ENCODE measurements around the gene RASAL1. TPM values are rescaled to one million over a fixed set of nuclear protein-coding genes. Genes with fewer than 3 reads are reported as not detected.

RASAL1 gene
- total and polyA plus RNA-seq, 2 experiments from 2014 or later = not detected

DNA sequence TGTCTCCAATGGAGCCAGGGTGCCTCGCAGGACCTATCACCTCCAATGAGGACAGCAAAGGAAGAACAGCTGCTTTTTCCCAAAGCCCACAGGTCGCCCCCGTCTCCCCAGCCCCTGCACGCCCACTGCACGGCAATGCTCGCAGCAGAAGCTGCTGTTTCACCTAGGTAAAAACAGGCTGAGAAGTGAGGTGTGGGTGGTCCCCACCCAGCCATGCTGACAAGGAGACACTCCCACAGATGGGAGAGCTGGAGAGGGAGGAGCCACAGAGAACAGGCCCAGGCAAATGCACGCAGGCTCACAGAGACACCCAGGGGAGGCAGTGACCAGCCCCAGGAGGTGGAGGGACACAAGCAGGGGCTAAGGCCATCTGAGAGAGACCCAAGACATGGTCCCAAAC is 24.4 kb upstream of the RASAL1 start:
- no peak overlapping the region for H3K4me2 ChIP-seq (ENCODE audit: unreplicated experiment)
- H2AFZ ChIP-seq = no peak overlapping the region
- no peaks in the 10 kb centered on the region for H3K9me2 ChIP-seq (ENCODE audit: insufficient read depth)
- H3K79me2 ChIP-seq (ENCODE audit: insufficient read depth) = no peaks in the 10 kb centered on the region
- H3K4me3 ChIP-seq = no peak overlapping the region
- H4K20me1 ChIP-seq (ENCODE audit: insufficient read depth) = no peaks in the 10 kb centered on the region
- 0 out of 2 replicates have a peak, but pooled peaks cover 8% of the 10 kb centered on the region for H3F3A ChIP-seq (ENCODE audit: insufficient read depth)
- in situ Hi-C loops (cut with MboI) = no loop called here
- WGBS, 2 experiments (ENCODE audit: low coverage in 1 of 2, low lambda C conversion rate in 2 of 2, missing lambda C conversion rate in 2 of 2) = 88 to 89% methylated on average over 7 of the region's 7 CpGs
- no peak overlapping the region for H3K27ac ChIP-seq
- H3K4me1 ChIP-seq (ENCODE audit: insufficient read depth) = no peaks in the 10 kb centered on the region
- no peak overlapping the region for H3K9ac ChIP-seq
- peaks cover 6% of the 10 kb centered on the region; the same call in 1 of the 2 replicates for H3K27me3 ChIP-seq (replicated peaks; ENCODE audit: insufficient read depth)
- peaks cover 4% of the 10 kb centered on the region; the same call in 1 of the 2 replicates for H3K36me3 ChIP-seq (ENCODE audit: low read depth)
- TF ChIP-seq EZH2phosphoT487 (IDR thresholded peaks at IDR 0.05; ENCODE audit: insufficient read depth, low read depth) (no peak), EZH2 (IDR thresholded peaks at IDR 0.05; ENCODE audit: insufficient read depth, poor library complexity, severe bottlenecking) (no peak)
- no peaks in the 10 kb centered on the region for H3K9me3 ChIP-seq (ENCODE audit: low read depth)
- DNase-seq = no peak

DNA sequence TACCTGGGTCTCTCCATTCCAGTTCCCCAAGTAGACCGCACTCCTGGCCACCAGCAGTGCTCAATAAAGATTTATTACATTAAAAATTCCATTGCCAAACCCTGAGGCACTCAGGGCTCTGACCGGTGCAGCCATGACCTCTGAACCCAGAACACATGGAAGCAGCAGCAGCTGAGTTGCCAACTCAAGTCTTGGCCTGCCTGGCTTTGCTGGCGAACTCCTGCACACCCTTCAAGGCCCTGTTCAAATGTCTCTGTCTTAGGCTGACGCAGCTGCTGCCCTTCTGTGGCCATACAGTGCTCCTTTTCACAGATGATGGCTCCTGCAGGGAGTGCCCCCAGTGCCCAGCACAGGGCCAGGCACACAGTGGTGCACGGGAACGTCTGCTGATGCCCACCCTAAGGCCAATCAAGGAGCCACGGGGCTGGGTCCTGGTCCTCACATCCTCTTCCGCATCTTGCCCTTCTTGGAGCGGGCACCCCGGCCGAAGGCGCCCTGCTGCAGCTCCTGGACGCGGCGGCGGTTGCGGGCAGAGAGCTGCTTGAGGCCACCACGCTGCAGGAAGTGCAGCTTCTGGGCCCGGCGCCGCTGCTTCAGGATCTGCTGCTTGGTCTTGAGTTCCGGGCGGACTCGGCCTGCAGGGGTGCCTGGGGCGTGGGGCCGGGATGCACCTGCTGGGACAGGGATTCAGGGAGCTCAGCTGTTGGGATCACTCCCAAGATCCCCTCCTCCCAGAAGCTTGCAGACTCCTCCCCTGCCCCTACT is 23.1 kb upstream of the RASAL1 start:
- no peaks in the 10 kb centered on the region for H4K20me1 ChIP-seq (ENCODE audit: insufficient read depth)
- no peak overlapping the region for H3K4me2 ChIP-seq (ENCODE audit: unreplicated experiment)
- no peak overlapping the region for H3K4me3 ChIP-seq
- H3K9me2 ChIP-seq (ENCODE audit: insufficient read depth) = no peaks in the 10 kb centered on the region
- H3K9me3 ChIP-seq (ENCODE audit: low read depth) = no peaks in the 10 kb centered on the region
- DNase-seq = no peak
- no peaks in the 10 kb centered on the region for H3K36me3 ChIP-seq (ENCODE audit: low read depth)
- TF ChIP-seq EZH2phosphoT487 (IDR thresholded peaks at IDR 0.05; ENCODE audit: insufficient read depth, low read depth) = no peak
- TF ChIP-seq EZH2 (IDR thresholded peaks at IDR 0.05; ENCODE audit: insufficient read depth, poor library complexity, severe bottlenecking) = no peak
- no peaks in the 10 kb centered on the region for H3K4me1 ChIP-seq (ENCODE audit: insufficient read depth)
- in situ Hi-C loops (cut with MboI) = no loop called here
- H3K27me3 ChIP-seq (replicated peaks; ENCODE audit: insufficient read depth) = peaks cover 18% of the 10 kb centered on the region
- H3K9ac ChIP-seq = no peak overlapping the region
- 97 to 98% methylated on average over 13 to 26 of the region's 26 CpGs for WGBS, 2 experiments (ENCODE audit: low coverage in 1 of 2, low lambda C conversion rate in 2 of 2, missing lambda C conversion rate in 2 of 2)
- H3F3A ChIP-seq (ENCODE audit: insufficient read depth) = 0 out of 2 replicates have a peak, but pooled peaks cover 8% of the 10 kb centered on the region
- no peak overlapping the region for H3K27ac ChIP-seq
- H3K79me2 ChIP-seq (ENCODE audit: insufficient read depth) = no peaks in the 10 kb centered on the region
- H2AFZ ChIP-seq = no peak overlapping the region

DNA sequence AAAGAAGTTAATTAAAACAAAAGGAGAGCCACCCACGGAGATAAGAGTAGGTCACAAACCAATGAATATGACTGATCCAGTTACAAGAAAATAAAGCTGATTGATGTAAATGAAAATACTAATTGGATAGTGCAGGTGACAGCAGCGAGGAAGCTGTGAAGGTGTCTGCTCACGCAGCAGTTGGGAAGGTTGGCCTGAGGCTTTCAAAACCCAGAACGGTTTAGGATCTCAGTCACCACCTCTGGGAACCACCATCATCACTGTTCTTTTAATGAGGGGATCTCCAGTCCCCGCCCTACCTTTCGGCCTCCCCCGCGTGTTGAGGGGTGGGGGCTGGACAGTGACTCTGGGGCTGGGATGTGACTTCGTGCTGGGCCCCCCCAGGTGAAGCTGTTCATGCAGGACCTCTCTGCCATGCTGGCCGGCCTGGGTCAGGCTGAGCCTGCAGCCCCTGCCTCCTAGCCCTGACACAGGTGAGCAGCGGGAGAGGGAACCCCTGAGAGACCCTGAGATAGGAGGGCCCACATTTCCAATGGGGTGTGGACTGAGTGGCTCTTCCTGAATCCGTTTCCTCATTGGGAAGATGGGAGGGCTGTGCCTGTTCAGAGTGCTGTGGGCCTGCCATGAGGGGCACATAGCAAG is 21.8 kb upstream of the RASAL1 start:
- Histone ChIP-seq H3K9me3 (ENCODE audit: low read depth) (no peaks in the 10 kb centered on the region), H3K4me1 (ENCODE audit: insufficient read depth) (no peaks in the 10 kb centered on the region), H4K20me1 (ENCODE audit: insufficient read depth) (no peaks in the 10 kb centered on the region), H2AFZ (no peak overlapping the region), H3K9me2 (ENCODE audit: insufficient read depth) (no peaks in the 10 kb centered on the region), H3K4me3 (no peak overlapping the region), H3F3A (ENCODE audit: insufficient read depth) (0 out of 2 replicates have a peak, but pooled peaks cover 8% of the 10 kb centered on the region), H3K9ac (no peak overlapping the region), H3K27me3 (replicated peaks; ENCODE audit: insufficient read depth) (peaks cover 22% of the 10 kb centered on the region), H3K79me2 (ENCODE audit: insufficient read depth) (no peaks in the 10 kb centered on the region), H3K36me3 (ENCODE audit: low read depth) (no peaks in the 10 kb centered on the region), H3K4me2 (ENCODE audit: unreplicated experiment) (no peak overlapping the region), H3K27ac (no peak overlapping the region)
- TF ChIP-seq EZH2phosphoT487 (IDR thresholded peaks at IDR 0.05; ENCODE audit: insufficient read depth, low read depth) (no peak), EZH2 (IDR thresholded peaks at IDR 0.05; ENCODE audit: insufficient read depth, poor library complexity, severe bottlenecking) (no peak)
- in situ Hi-C loops (cut with MboI) = no loop called here
- 93 to 95% methylated on average over 12 of the region's 12 CpGs for WGBS, 2 experiments (ENCODE audit: low coverage in 1 of 2, low lambda C conversion rate in 2 of 2, missing lambda C conversion rate in 2 of 2)
- DNase-seq = no peak

DNA sequence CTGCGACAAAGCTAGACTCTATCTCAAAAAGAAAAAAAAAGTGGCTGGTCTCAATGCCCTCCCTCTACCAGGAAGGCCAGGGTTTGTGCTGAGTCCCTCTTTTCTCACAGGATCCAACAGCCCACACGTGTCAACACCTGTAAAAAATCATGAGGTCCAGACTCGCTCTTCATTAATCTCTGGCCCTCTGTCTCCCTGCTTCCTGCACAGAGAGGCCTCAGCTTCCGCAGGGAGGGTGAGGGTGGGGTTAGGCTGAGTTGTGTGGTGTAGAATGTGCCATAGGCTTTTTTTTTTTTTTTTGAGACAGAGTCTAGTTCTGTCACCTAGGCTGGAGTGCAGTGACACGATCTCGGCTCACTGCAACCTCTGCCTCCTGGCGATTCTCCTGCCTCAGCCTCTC is 20.1 kb upstream of the RASAL1 start:
- in situ Hi-C loops (cut with MboI) = no loop called here
- Histone ChIP-seq H3K27ac (no peak overlapping the region), H4K20me1 (ENCODE audit: insufficient read depth) (no peaks in the 10 kb centered on the region), H3K9ac (no peak overlapping the region), H3K9me2 (ENCODE audit: insufficient read depth) (no peaks in the 10 kb centered on the region), H3K4me1 (ENCODE audit: insufficient read depth) (no peaks in the 10 kb centered on the region), H3K4me3 (no peak overlapping the region), H3K9me3 (ENCODE audit: low read depth) (no peaks in the 10 kb centered on the region), H3K4me2 (ENCODE audit: unreplicated experiment) (no peak overlapping the region), H3K79me2 (ENCODE audit: insufficient read depth) (no peaks in the 10 kb centered on the region), H2AFZ (no peak overlapping the region), H3K27me3 (replicated peaks; ENCODE audit: insufficient read depth) (peaks cover 33% of the 10 kb centered on the region), H3K36me3 (ENCODE audit: low read depth) (no peaks in the 10 kb centered on the region), H3F3A (ENCODE audit: insufficient read depth) (0 out of 2 replicates have a peak, but pooled peaks cover 8% of the 10 kb centered on the region)
- no peak for TF ChIP-seq EZH2phosphoT487 (IDR thresholded peaks at IDR 0.05; ENCODE audit: insufficient read depth, low read depth)
- no peak for TF ChIP-seq EZH2 (IDR thresholded peaks at IDR 0.05; ENCODE audit: insufficient read depth, poor library complexity, severe bottlenecking)
- 47 to 50% methylated on average over 7 of the region's 7 CpGs for WGBS, 2 experiments (ENCODE audit: low coverage in 1 of 2, low lambda C conversion rate in 2 of 2, missing lambda C conversion rate in 2 of 2)
- no peak for DNase-seq
